Activated CD8-positive, alpha-beta memory T cell treated with anti-CD3 and anti-CD28 coated beads for 36 hours (primary cell): ENCODE data around the gene SP140. TPM values are rescaled to one million over a fixed set of nuclear protein-coding genes. Genes with fewer than 3 reads are reported as not detected.
"Not testable (repeated sequence)": the region's sequence is repeated elsewhere in the genome, so short reads cannot be mapped to it uniquely, and the experiment has no call there.

Experiments used
- CTCF ChIA-PET: fragments of 350-600 bp; sonication (Branson Sonifier 250); formaldehyde crosslinking; loops from one replicate; lab custom pipeline; 2021; ENCODE audit warnings: antibody characterized with exemption; lab: Charles Lee
- POLR2A ChIA-PET: fragments of 350-600 bp; sonication (Branson Sonifier 250); formaldehyde crosslinking; loops from one replicate; lab custom pipeline; 2021; ENCODE audit warnings: antibody characterized with exemption; lab: Charles Lee
- total RNA-seq, 2 experiments: library from RNA; stranded (reverse); gene quantifications; one replicate each; pipeline ENCODE4 v1.2.3, GENCODE V29; 2021

The SP140 gene
- total RNA-seq, 2 experiments from 2014 or later, result 110 to 112 TPM

- ChIA-PET CTCF (interaction anchor here (0.6 kb wide), 1 partner anchor 12 kb away, joined by 3 read pairs; no protein-coding TSS in a partner anchor), POLR2A (interaction anchor here (0.6 kb wide), 1 partner anchor 212 kb away, joined by 3 read pairs; no protein-coding TSS in a partner anchor)
Measured at GRCh38 chr2:230266638-230267037, 41.1 kb downstream of the SP140 start.

- CTCF ChIA-PET, result no interaction called here
- POLR2A ChIA-PET, result no interaction called here
Measured at GRCh38 chr2:230267059-230267458, 41.5 kb downstream of the SP140 start.

- ChIA-PET CTCF (no interaction called here), POLR2A (no interaction called here)
Measured at GRCh38 chr2:230267556-230267955, 42.0 kb downstream of the SP140 start.

GRCh38 chr2:230268606-230269243 is 43.2 kb downstream of the SP140 start:
- ChIA-PET CTCF (interaction anchor here (0.7 to 1.1 kb wide), 2 partner anchors 17 to 66 kb away, joined by 4 read pairs; no protein-coding TSS in a partner anchor), POLR2A (interaction anchor here (0.9 kb wide), 2 partner anchors 38 to 51 kb away, joined by 3 read pairs; no protein-coding TSS in a partner anchor)

GRCh38 chr2:230269715-230270114 is 44.2 kb downstream of the SP140 start:
- ChIA-PET POLR2A (interaction anchor here (0.9 kb wide), 1 partner anchor 50 kb away, joined by 3 read pairs; no protein-coding TSS in a partner anchor), CTCF (no interaction called here)

GRCh38 chr2:230282936-230283335 is 57.4 kb downstream of the SP140 start:
- ChIA-PET CTCF (no interaction called here), POLR2A (no interaction called here)

GRCh38 chr2:230286048-230286447 is 60.5 kb downstream of the SP140 start:
- CTCF ChIA-PET, result no interaction called here
- POLR2A ChIA-PET, result no interaction called here

GRCh38 chr2:230289311-230289710 is 63.8 kb downstream of the SP140 start:
- POLR2A ChIA-PET, result not testable (repeated sequence)
- CTCF ChIA-PET, result interaction anchor here (0.6 kb wide), 1 partner anchor 381 kb away, joined by 3 read pairs; no protein-coding TSS in a partner anchor

GRCh38 chr2:230295192-230295591 is 69.7 kb downstream of the SP140 start:
- CTCF ChIA-PET, result no interaction called here
- POLR2A ChIA-PET, result no interaction called here

- ChIA-PET CTCF (no interaction called here), POLR2A (no interaction called here)
Measured at GRCh38 chr2:230296917-230297316, 71.4 kb downstream of the SP140 start.

- POLR2A ChIA-PET, result no interaction called here
- CTCF ChIA-PET, result no interaction called here
Measured at GRCh38 chr2:230299618-230300017, 74.1 kb downstream of the SP140 start.

GRCh38 chr2:230305416-230306275 is 80.1 kb downstream of the SP140 start:
- CTCF ChIA-PET, result no interaction called here

GRCh38 chr2:230306474-230306873 is 80.9 kb downstream of the SP140 start:
- ChIA-PET CTCF (no interaction called here), POLR2A (no interaction called here)

More at GRCh38 chr2:230305416-230306275, 80.1 kb downstream of the SP140 start:
- POLR2A ChIA-PET, result no interaction called here

- POLR2A ChIA-PET, result no interaction called here
- CTCF ChIA-PET, result no interaction called here
Measured at GRCh38 chr2:230307485-230307884, 81.9 kb downstream of the SP140 start.

- ChIA-PET CTCF (no interaction called here), POLR2A (no interaction called here)
Measured at GRCh38 chr2:230308402-230309000, 83.0 kb downstream of the SP140 start.

- CTCF ChIA-PET, POLR2A ChIA-PET: not testable (repeated sequence)
Measured at GRCh38 chr2:230310792-230311191, 85.3 kb downstream of the SP140 start.

GRCh38 chr2:230311634-230312033 is 86.1 kb downstream of the SP140 start:
- POLR2A ChIA-PET, CTCF ChIA-PET: not testable (repeated sequence)

- POLR2A ChIA-PET, result no interaction called here
- CTCF ChIA-PET, result no interaction called here
Measured at GRCh38 chr2:230312638-230313037, 87.1 kb downstream of the SP140 start.

GRCh38 chr2:230317366-230317765 is 91.8 kb downstream of the SP140 start:
- ChIA-PET POLR2A (no interaction called here), CTCF (no interaction called here)
